HG03103 (cell line): Measurements from ENCODE around the gene TNFRSF17.

Experiments used
- ATAC-seq: cut with Tn5 transposase; IDR thresholded peaks from one replicate; pipeline ENCODE4 v1.9.1; 2021; ENCODE audit warnings: low read depth; ENCODE audit not compliant: unreplicated experiment

Gene TNFRSF17

GRCh38 chr16:11996433-11997330 is 31.7 kb downstream of the TNFRSF17 start:
- no peak for ATAC-seq

- ATAC-seq: no peak
These were observed 35.0 kb downstream of the TNFRSF17 start for GRCh38 chr16:12000032-12000431.

- no peak for ATAC-seq
These were observed 37.5 kb downstream of the TNFRSF17 start for GRCh38 chr16:12002447-12003006.

- ATAC-seq: no peak
These were observed 41.6 kb downstream of the TNFRSF17 start for GRCh38 chr16:12006637-12007036.

GRCh38 chr16:12009462-12009861 is 44.5 kb downstream of the TNFRSF17 start:
- no peak for ATAC-seq

- ATAC-seq: no peak
These were observed 44.9 kb downstream of the TNFRSF17 start for GRCh38 chr16:12009922-12010321.

GRCh38 chr16:12010388-12011251 is 45.6 kb downstream of the TNFRSF17 start:
- no peak for ATAC-seq

- ATAC-seq: no peak
These were observed 46.6 kb downstream of the TNFRSF17 start for GRCh38 chr16:12011565-12011964.

GRCh38 chr16:12016291-12016947 is 51.4 kb downstream of the TNFRSF17 start:
- no peak for ATAC-seq

GRCh38 chr16:12017558-12017957 is 52.5 kb downstream of the TNFRSF17 start:
- ATAC-seq: no peak
